OCI-LY7 (cell line): Measurements from ENCODE around the gene GPRC5D. TPM values are rescaled to one million over a fixed set of nuclear protein-coding genes. Genes with fewer than 3 reads are reported as not detected.
A peak's percentile ranks its signal among the peaks of the same experiment; 100 is the strongest.

ENCODE experiments used
- BruUV-seq: library from RNA; stranded (reverse); fragments of 400-500 nt; replicated peaks from 2 replicates; lab custom pipeline; 2021; lab: Mats Ljungman, UMichigan
- CTCF ChIA-PET: fragments of 300-600 bp; sonication (Branson Sonifier 250); formaldehyde crosslinking; loops from one replicate; lab custom pipeline; 2022; ENCODE audit warnings: antibody characterized with exemption; ENCODE audit not compliant: unreplicated experiment; lab: Charles Lee
- POLR2A ChIA-PET: fragments of 300-600 bp; sonication (Branson Sonifier 250); formaldehyde crosslinking; loops from one replicate; lab custom pipeline; 2022; ENCODE audit warnings: antibody characterized with exemption; lab: Charles Lee
- DNase-seq: peaks from one replicate; pipeline ENCODE4 v3.0.0-alpha.2; 2015; ENCODE audit warnings: low spot score
- H2AFZ ChIP-seq: fragments of 200-600 bp; sonication (generic), shearing (Covaris generic); 2 replicates; pipeline ENCODE4 v1.6.1; 2014; ENCODE audit warnings: mild to moderate bottlenecking, antibody characterized with exemption, low read length, moderate library complexity
- H3K27ac ChIP-seq: fragments of 200-600 bp; sonication (generic); 2 replicates; pipeline ENCODE4 v1.5.1; 2014; ENCODE audit warnings: mixed run types, low read depth, mild to moderate bottlenecking, moderate library complexity, low read length, inconsistent platforms; ENCODE audit not compliant: poor library complexity, severe bottlenecking
- H3K36me3 ChIP-seq: fragments of 200-600 bp; sonication (generic); 2 replicates; pipeline ENCODE4 v1.6.1; 2014; ENCODE audit warnings: mild to moderate bottlenecking, antibody characterized with exemption, low read length, moderate library complexity, mixed read lengths; ENCODE audit not compliant: insufficient read depth
- H3K4me1 ChIP-seq: fragments of 200-600 bp; sonication (generic); 2 replicates; pipeline ENCODE4 v1.5.1; 2014; ENCODE audit warnings: mild to moderate bottlenecking, low read length; ENCODE audit not compliant: insufficient read depth, poor library complexity, severe bottlenecking
- H3K4me2 ChIP-seq: fragments of 200-600 bp; sonication (generic); 2 replicates; pipeline ENCODE4 v1.6.1; 2014; ENCODE audit warnings: mild to moderate bottlenecking, low read length
- H3K4me3 ChIP-seq: fragments of 200-600 bp; sonication (generic); 2 replicates; pipeline ENCODE4 v1.5.1; 2014; ENCODE audit warnings: mild to moderate bottlenecking, low read depth, low read length; ENCODE audit not compliant: poor library complexity, severe bottlenecking
- H3K79me2 ChIP-seq: fragments of 200-600 bp; sonication (generic); 2 replicates; pipeline ENCODE4 v1.6.1; 2016; ENCODE audit warnings: low read depth, mild to moderate bottlenecking, low read length, moderate library complexity, mixed read lengths; ENCODE audit not compliant: insufficient read depth
- H3K9me2 ChIP-seq: fragments of 200-600 bp; sonication (generic); 2 replicates; pipeline ENCODE4 v1.6.1; 2016; ENCODE audit warnings: mild to moderate bottlenecking, low read length, mixed read lengths; ENCODE audit not compliant: insufficient read depth
- H3K9me3 ChIP-seq: fragments of 200-600 bp; sonication (generic); 2 replicates; pipeline ENCODE4 v1.6.1; 2014; ENCODE audit warnings: mild to moderate bottlenecking, mixed run types, low read length, mixed read lengths
- H4K20me1 ChIP-seq: fragments of 200-600 bp; sonication (generic); 2 replicates; pipeline ENCODE4 v1.6.1; 2014; ENCODE audit warnings: mild to moderate bottlenecking, antibody characterized with exemption, low read length, moderate library complexity, mixed read lengths; ENCODE audit not compliant: insufficient read depth
- CTCF ChIP-seq: fragments of 200-600 bp; sonication (generic); conservative IDR thresholded peaks from 2 replicates; pipeline ENCODE4 v1.5.1; 2014; ENCODE audit warnings: mild to moderate bottlenecking, antibody characterized with exemption, low read length, moderate library complexity, mixed read lengths
- EZH2phosphoT487 ChIP-seq: fragments of 200-600 bp; sonication (generic); IDR thresholded peaks from 2 replicates; pipeline ENCODE4 v1.6.1; 2018; ENCODE audit warnings: low read depth, borderline replicate concordance, mild to moderate bottlenecking, mixed run types, antibody characterized with exemption, low read length, moderate library complexity, mixed read lengths
- intact Hi-C: fragments of 100-400 bp; cut with micrococcal nuclease; formaldehyde crosslinking; loops from one replicate; pipeline ENCODE4 v1.10.0; 2022; ENCODE audit not compliant: unreplicated experiment
- total RNA-seq, 2 experiments: library from RNA; depleted of rRNA in 1 of 2; stranded (reverse); fragments of >200 nt in 1 of 2; shearing (Covaris generic) in 1 of 2; gene quantifications; 2 replicates each; pipeline ENCODE4 v1.2.3, GENCODE V29; 2014 to 2022

The GPRC5D gene
- total RNA-seq, 2 experiments from 2014 or later = not detected

GRCh38 chr12:12912711-12913110, 39.3 kb downstream of the GPRC5D start:
- intact Hi-C loops = no loop called here
- no peak overlapping the region for H3K27ac ChIP-seq
- no peak overlapping the region for H3K4me3 ChIP-seq
- POLR2A ChIA-PET = interaction anchor here (0.7 kb wide), 1 partner anchor 8 kb away, joined by 3 read pairs; no protein-coding TSS in a partner anchor
- H2AFZ ChIP-seq = no peak overlapping the region
- H3K4me2 ChIP-seq = no peak overlapping the region
- no peaks in the 10 kb centered on the region for H3K9me2 ChIP-seq
- H3K4me1 ChIP-seq = peaks cover 17% of the 10 kb centered on the region
- H3K36me3 ChIP-seq = no peaks in the 10 kb centered on the region
- DNase-seq = no peak
- CTCF ChIA-PET = no interaction called here
- no peaks in the 10 kb centered on the region for H3K9me3 ChIP-seq
- H4K20me1 ChIP-seq = no peaks in the 10 kb centered on the region
- no TSS peak for BruUV-seq
- H3K79me2 ChIP-seq = no peaks in the 10 kb centered on the region
- no peak for TF ChIP-seq CTCF
- TF ChIP-seq EZH2phosphoT487 = no peak

- no peak overlapping the region for H3K27ac ChIP-seq
- ChIA-PET POLR2A (interaction anchor here (0.7 kb wide), 1 partner anchor 1642 kb away, joined by 3 read pairs; no protein-coding TSS in a partner anchor), CTCF (no interaction called here)
- H3K9me3 ChIP-seq = no peaks in the 10 kb centered on the region
- no peak for TF ChIP-seq CTCF
- no peak for TF ChIP-seq EZH2phosphoT487
- no peaks in the 10 kb centered on the region for H3K79me2 ChIP-seq
- no peak overlapping the region for H3K4me3 ChIP-seq
- peaks cover 17% of the 10 kb centered on the region for H3K4me1 ChIP-seq
- H3K4me2 ChIP-seq = no peak overlapping the region; the same call in 1 of the 2 replicates
- intact Hi-C loops = no loop called here
- DNase-seq = peak; percentile 13
- BruUV-seq = no TSS peak
- no peaks in the 10 kb centered on the region for H3K36me3 ChIP-seq
- no peaks in the 10 kb centered on the region for H3K9me2 ChIP-seq
- H4K20me1 ChIP-seq = no peaks in the 10 kb centered on the region
- peak overlapping the region; percentile 86 for H2AFZ ChIP-seq
Observed at GRCh38 chr12:12909995-12910420, 42.0 kb downstream of the GPRC5D start.

GRCh38 chr12:12909228-12909994, 42.6 kb downstream of the GPRC5D start:
- H2AFZ ChIP-seq = peak overlapping the region; percentile 86
- DNase-seq = peak; percentile 63
- ChIA-PET CTCF (no interaction called here), POLR2A (interaction anchor here (0.5 to 0.7 kb wide), 2 partner anchors 887 to 1642 kb away, joined by 3 to 6 read pairs; no protein-coding TSS in a partner anchor)
- intact Hi-C loops = no loop called here
- no peaks in the 10 kb centered on the region for H4K20me1 ChIP-seq
- H3K79me2 ChIP-seq = no peaks in the 10 kb centered on the region
- no peaks in the 10 kb centered on the region for H3K36me3 ChIP-seq
- H3K4me3 ChIP-seq = no peak overlapping the region
- H3K4me1 ChIP-seq = peaks cover 17% of the 10 kb centered on the region
- peak overlapping the region; percentile 39 for H3K4me2 ChIP-seq
- TF ChIP-seq EZH2phosphoT487 = no peak
- TF ChIP-seq CTCF = no peak
- no peaks in the 10 kb centered on the region for H3K9me2 ChIP-seq
- H3K9me3 ChIP-seq = no peaks in the 10 kb centered on the region
- BruUV-seq = no TSS peak
- H3K27ac ChIP-seq = no peak overlapping the region
